T-helper 2 cell treated with Interferon-gamma antibody and Interleukin-4, amounts not matched to agents 5 μg/mL and 100 μg/mL, for 36 hours (primary cell): ENCODE measurements around the gene SLC28A1.

ENCODE experiments used
- DNase-seq: peaks from one replicate; pipeline ENCODE4 v3.0.0; 2021; ENCODE audit warnings: low spot score
- H3K27ac Mint-ChIP-seq: one replicate; pipeline ENCODE4 v1.8.0; 2021; ENCODE audit warnings: mild to moderate bottlenecking, mixed read lengths
- H3K27me3 Mint-ChIP-seq: one replicate; pipeline ENCODE4 v1.8.0; 2021; ENCODE audit warnings: low read depth, mixed read lengths
- H3K36me3 Mint-ChIP-seq: one replicate; pipeline ENCODE4 v1.8.0; 2021; ENCODE audit warnings: low read depth, mixed read lengths
- H3K4me1 Mint-ChIP-seq: one replicate; pipeline ENCODE4 v1.8.0; 2021; ENCODE audit warnings: low read depth, mixed read lengths
- H3K4me3 Mint-ChIP-seq: one replicate; pipeline ENCODE4 v1.8.0; 2022; ENCODE audit warnings: mild to moderate bottlenecking, moderate library complexity, mixed read lengths
- H3K9me3 Mint-ChIP-seq: one replicate; pipeline ENCODE4 v1.8.0; 2021; ENCODE audit warnings: mixed read lengths

SLC28A1 gene

GRCh38 chr15:84956199-84956598 is 71.7 kb downstream of the SLC28A1 start:
- DNase-seq = no peak
- Mint-ChIP-seq H3K36me3 (no peaks in the 10 kb centered on the region), H3K27ac (no peak overlapping the region), H3K4me1 (peaks cover 4% of the 10 kb centered on the region), H3K9me3 (no peaks in the 10 kb centered on the region), H3K4me3 (no peak overlapping the region), H3K27me3 (peaks cover 44% of the 10 kb centered on the region)

GRCh38 chr15:84960391-84961113 is 76.1 kb downstream of the SLC28A1 start:
- DNase-seq = no peak
- H3K27me3 Mint-ChIP-seq = peaks cover 32% of the 10 kb centered on the region
- H3K9me3 Mint-ChIP-seq = no peaks in the 10 kb centered on the region
- no peak overlapping the region for H3K27ac Mint-ChIP-seq
- H3K36me3 Mint-ChIP-seq = no peaks in the 10 kb centered on the region
- no peak overlapping the region for H3K4me3 Mint-ChIP-seq
- peaks cover 4% of the 10 kb centered on the region for H3K4me1 Mint-ChIP-seq

DNA sequence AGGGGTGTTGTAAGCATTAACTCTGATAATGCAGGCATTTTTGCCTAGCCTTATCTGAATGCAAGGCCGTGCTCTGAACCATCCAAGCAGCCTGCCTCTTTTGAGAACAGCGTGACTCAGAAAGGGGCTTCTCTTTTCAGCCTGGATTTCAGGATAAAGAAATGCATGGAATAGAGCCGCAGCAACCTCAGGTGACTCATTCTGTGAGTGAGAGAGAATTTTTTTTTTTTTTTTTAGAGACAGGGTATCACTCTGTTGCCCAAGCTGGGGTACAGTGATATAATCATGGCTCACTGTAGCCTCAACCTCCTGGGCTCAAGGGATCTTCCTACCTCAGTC is 76.6 kb downstream of the SLC28A1 start:
- Mint-ChIP-seq H3K36me3 (no peaks in the 10 kb centered on the region), H3K9me3 (no peaks in the 10 kb centered on the region), H3K4me3 (no peak overlapping the region), H3K27ac (no peak overlapping the region), H3K4me1 (peaks cover 4% of the 10 kb centered on the region), H3K27me3 (peaks cover 27% of the 10 kb centered on the region)
- DNase-seq = no peak

DNA sequence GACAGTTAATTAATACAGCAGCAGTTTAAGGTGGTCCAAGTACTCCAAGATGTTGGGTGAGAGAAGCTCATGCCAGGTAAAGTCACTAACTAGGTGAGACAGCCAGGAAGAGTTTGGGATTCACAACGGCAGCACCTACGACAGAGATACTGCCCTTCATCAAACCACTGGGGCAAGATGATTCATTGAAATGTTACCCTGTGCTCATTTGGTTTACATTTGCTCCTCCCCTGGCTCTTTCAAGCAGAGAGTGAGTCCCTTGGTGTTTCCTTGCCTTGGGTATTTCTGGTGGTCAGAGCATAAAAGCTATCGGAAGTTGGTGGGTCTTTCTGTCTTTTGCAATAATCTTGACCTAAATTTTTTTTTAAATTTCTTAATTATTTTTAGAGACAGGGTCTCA is 77.2 kb downstream of the SLC28A1 start:
- Mint-ChIP-seq H3K9me3 (peaks cover 4% of the 10 kb centered on the region), H3K27ac (no peak overlapping the region), H3K36me3 (no peaks in the 10 kb centered on the region), H3K4me3 (no peak overlapping the region), H3K4me1 (peaks cover 4% of the 10 kb centered on the region), H3K27me3 (peaks cover 22% of the 10 kb centered on the region)
- DNase-seq = no peak

DNA sequence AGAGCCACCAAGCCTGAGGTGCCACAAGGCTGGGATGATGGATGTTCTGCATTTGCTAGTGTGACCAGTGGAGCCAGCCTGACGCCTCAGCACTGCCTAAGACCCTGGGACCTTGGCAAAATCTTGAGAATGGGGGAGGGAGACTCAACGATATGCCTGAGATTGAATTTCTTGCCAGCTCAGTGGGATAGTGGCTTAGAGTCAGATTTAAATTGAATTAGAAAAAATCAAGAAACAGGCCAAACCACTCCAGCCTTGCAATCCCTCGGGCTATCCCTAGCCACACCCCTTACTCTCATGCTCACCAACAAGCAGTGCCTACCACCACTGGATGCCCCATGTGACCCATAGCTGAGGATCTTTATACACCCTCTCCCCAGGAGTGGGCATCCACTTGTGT is 78.5 kb downstream of the SLC28A1 start:
- Mint-ChIP-seq H3K27me3 (peaks cover 11% of the 10 kb centered on the region), H3K36me3 (no peaks in the 10 kb centered on the region), H3K4me3 (no peak overlapping the region), H3K27ac (no peak overlapping the region), H3K4me1 (peaks cover 4% of the 10 kb centered on the region), H3K9me3 (peaks cover 4% of the 10 kb centered on the region)
- no peak for DNase-seq

DNA sequence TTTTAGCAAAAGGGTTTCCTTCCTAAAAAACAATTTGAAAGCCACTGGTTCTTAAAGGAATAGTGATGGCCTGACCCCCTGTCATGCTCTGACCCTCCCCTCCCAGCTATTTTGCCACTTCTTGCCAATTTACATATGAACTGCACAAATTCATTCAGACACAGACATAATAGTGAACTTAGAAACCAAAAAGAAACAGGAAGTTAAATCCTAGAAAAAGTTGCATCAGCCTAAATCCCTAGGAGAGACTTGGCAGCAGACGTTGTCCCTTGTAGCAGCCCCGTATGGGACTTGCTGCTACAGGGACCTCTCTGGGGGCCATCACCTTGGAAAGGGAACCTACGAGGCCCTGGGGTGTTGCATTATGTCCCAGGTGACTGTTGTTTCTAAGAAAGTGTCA is 82.9 kb downstream of the SLC28A1 start:
- no peaks in the 10 kb centered on the region for H3K4me1 Mint-ChIP-seq
- peaks cover 4% of the 10 kb centered on the region for H3K9me3 Mint-ChIP-seq
- H3K36me3 Mint-ChIP-seq = no peaks in the 10 kb centered on the region
- no peak overlapping the region for H3K4me3 Mint-ChIP-seq
- peaks cover 23% of the 10 kb centered on the region for H3K27me3 Mint-ChIP-seq
- DNase-seq = no peak
- H3K27ac Mint-ChIP-seq = no peak overlapping the region

GRCh38 chr15:84968301-84968700 is 83.8 kb downstream of the SLC28A1 start:
- H3K9me3 Mint-ChIP-seq = peaks cover 4% of the 10 kb centered on the region
- H3K36me3 Mint-ChIP-seq = no peaks in the 10 kb centered on the region
- no peaks in the 10 kb centered on the region for H3K4me1 Mint-ChIP-seq
- no peak overlapping the region for H3K27ac Mint-ChIP-seq
- no peak for DNase-seq
- H3K27me3 Mint-ChIP-seq = peaks cover 26% of the 10 kb centered on the region
- no peak overlapping the region for H3K4me3 Mint-ChIP-seq

GRCh38 chr15:84969257-84969656 is 84.8 kb downstream of the SLC28A1 start:
- H3K4me1 Mint-ChIP-seq = no peaks in the 10 kb centered on the region
- no peaks in the 10 kb centered on the region for H3K36me3 Mint-ChIP-seq
- no peak overlapping the region for H3K4me3 Mint-ChIP-seq
- no peak for DNase-seq
- H3K27ac Mint-ChIP-seq = no peak overlapping the region
- H3K9me3 Mint-ChIP-seq = peaks cover 4% of the 10 kb centered on the region
- H3K27me3 Mint-ChIP-seq = peaks cover 22% of the 10 kb centered on the region

DNA sequence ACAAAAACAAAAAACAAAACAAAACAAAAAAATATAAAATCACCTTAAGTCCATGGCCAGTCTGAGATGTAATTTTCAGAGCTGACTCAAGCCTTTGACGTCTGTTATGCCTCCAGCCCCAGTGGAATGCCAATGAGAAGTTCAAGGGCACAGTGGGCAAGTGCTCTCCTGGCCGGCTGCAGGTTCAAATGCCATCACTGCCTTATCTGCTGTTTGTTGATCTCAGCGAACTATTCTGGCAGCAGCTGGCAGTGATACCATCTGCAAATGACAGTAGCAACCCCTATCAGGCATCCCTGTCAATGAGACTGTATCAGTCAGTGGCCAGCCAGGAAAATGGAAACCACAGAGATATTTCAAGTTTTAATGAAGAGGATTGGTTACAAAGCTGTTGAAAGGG is 86.4 kb downstream of the SLC28A1 start:
- peaks cover 22% of the 10 kb centered on the region for H3K27me3 Mint-ChIP-seq
- no peaks in the 10 kb centered on the region for H3K4me1 Mint-ChIP-seq
- DNase-seq = no peak
- H3K36me3 Mint-ChIP-seq = no peaks in the 10 kb centered on the region
- no peak overlapping the region for H3K4me3 Mint-ChIP-seq
- H3K27ac Mint-ChIP-seq = no peak overlapping the region
- H3K9me3 Mint-ChIP-seq = peaks cover 4% of the 10 kb centered on the region

DNA sequence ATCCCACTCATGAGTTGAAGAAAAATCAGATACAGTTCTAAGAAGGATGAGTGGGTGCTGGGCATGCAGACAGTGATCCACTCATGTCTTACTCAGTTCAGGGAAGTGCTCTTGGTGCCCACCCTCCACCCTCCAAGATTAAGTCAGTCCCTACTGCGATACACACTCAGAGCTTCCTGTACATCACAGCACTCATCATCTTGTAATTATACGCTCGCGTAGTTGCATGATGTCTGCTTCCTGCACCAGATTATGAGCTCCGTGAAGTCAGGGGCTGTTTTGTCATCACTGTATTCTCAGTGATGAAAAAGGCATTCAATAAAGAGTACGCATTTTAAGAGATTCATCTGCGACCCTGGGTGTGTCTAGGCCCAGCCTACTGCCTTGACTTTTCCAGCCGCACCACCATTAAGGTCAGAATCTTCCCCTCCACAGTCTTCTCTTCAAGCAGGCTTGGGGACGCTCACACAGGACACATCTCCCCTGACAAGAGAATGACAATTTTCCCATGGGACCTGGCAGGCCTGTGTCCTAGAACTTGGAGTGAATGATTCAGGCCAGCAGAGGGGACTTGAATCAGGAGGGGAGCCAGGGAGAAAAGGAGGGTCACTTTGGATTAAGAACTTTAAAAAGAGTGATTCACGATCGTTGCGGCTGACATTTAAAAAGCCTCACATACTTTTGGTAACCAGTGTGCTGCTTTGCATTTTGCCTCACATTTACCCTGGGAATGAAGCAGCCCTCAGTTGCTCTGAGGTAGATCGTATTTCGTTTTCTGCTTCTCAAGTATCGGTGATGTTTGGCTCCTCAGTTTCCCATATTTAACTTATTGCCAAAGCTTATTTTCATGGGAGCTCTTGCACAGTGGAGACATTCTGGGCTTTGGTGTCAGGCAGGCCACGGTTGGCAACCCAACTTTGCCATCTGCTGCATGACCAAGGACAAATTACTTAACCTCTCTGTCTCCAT is 89.3 kb downstream of the SLC28A1 start:
- no peaks in the 10 kb centered on the region for H3K36me3 Mint-ChIP-seq
- no peak overlapping the region for H3K4me3 Mint-ChIP-seq
- H3K27me3 Mint-ChIP-seq = peaks cover 22% of the 10 kb centered on the region
- no peak for DNase-seq
- no peak overlapping the region for H3K27ac Mint-ChIP-seq
- no peaks in the 10 kb centered on the region for H3K4me1 Mint-ChIP-seq
- no peaks in the 10 kb centered on the region for H3K9me3 Mint-ChIP-seq

- no peaks in the 10 kb centered on the region for H3K9me3 Mint-ChIP-seq
- H3K36me3 Mint-ChIP-seq = no peaks in the 10 kb centered on the region
- peaks cover 16% of the 10 kb centered on the region for H3K27me3 Mint-ChIP-seq
- no peak overlapping the region for H3K27ac Mint-ChIP-seq
- peaks cover 11% of the 10 kb centered on the region for H3K4me1 Mint-ChIP-seq
- no peak overlapping the region for H3K4me3 Mint-ChIP-seq
- DNase-seq = no peak
Observed at GRCh38 chr15:84975871-84976351, 91.4 kb downstream of the SLC28A1 start.

GRCh38 chr15:84976746-84977345 is 92.4 kb downstream of the SLC28A1 start:
- Mint-ChIP-seq H3K36me3 (no peaks in the 10 kb centered on the region), H3K9me3 (no peaks in the 10 kb centered on the region), H3K4me3 (no peak overlapping the region), H3K27ac (no peak overlapping the region), H3K27me3 (peaks cover 11% of the 10 kb centered on the region), H3K4me1 (peaks cover 11% of the 10 kb centered on the region)
- no peak for DNase-seq

- H3K4me1 Mint-ChIP-seq = peaks cover 28% of the 10 kb centered on the region
- peak overlapping the region; percentile 95 for H3K4me3 Mint-ChIP-seq
- H3K36me3 Mint-ChIP-seq = peaks cover 3% of the 10 kb centered on the region
- H3K27me3 Mint-ChIP-seq = peaks cover 19% of the 10 kb centered on the region
- no peaks in the 10 kb centered on the region for H3K9me3 Mint-ChIP-seq
- H3K27ac Mint-ChIP-seq = peak overlapping the region; percentile 31
- no peak for DNase-seq
Observed at GRCh38 chr15:84979651-84980050, 95.2 kb downstream of the SLC28A1 start.
